Middle frontal gyrus (tissue), 1 donor: Measurements from ENCODE around the gene DGLUCY.
"Not testable (repeated sequence)": the region's sequence is repeated elsewhere in the genome, so short reads cannot be mapped to it uniquely, and the experiment has no call there.

Experiments used
- DNase-seq: peaks from one replicate; pipeline ENCODE4 v3.0.0-alpha.2; 2015; ENCODE audit warnings: low spot score; ENCODE audit errors: extremely low spot score

Gene DGLUCY

GRCh38 chr14:91167380-91167770 lies 53.5 kb downstream of the DGLUCY start:
- DNase-seq, result no peak

GRCh38 chr14:91169951-91170350 lies 56.1 kb downstream of the DGLUCY start:
- DNase-seq, result no peak

GRCh38 chr14:91170504-91171121 lies 56.7 kb downstream of the DGLUCY start:
- DNase-seq, result no peak

GRCh38 chr14:91171291-91171690 lies 57.4 kb downstream of the DGLUCY start:
- DNase-seq, result no peak

GRCh38 chr14:91173221-91173670 lies 59.4 kb downstream of the DGLUCY start:
- DNase-seq, result peak; percentile 57

- DNase-seq, result no peak
Observed at GRCh38 chr14:91173904-91174303, 60.0 kb downstream of the DGLUCY start.

- DNase-seq, result no peak
Observed at GRCh38 chr14:91175291-91176201, 61.7 kb downstream of the DGLUCY start.

- no peak for DNase-seq
Observed at GRCh38 chr14:91177073-91178034, 63.5 kb downstream of the DGLUCY start.

GRCh38 chr14:91180611-91181010 lies 66.7 kb downstream of the DGLUCY start:
- DNase-seq, result no peak

- DNase-seq, result not testable (repeated sequence)
Observed at GRCh38 chr14:91182753-91183152, 68.9 kb downstream of the DGLUCY start.

GRCh38 chr14:91184559-91184958 lies 70.7 kb downstream of the DGLUCY start:
- DNase-seq, result no peak

- no peak for DNase-seq
Observed at GRCh38 chr14:91185721-91186120, 71.8 kb downstream of the DGLUCY start.

- no peak for DNase-seq
Observed at GRCh38 chr14:91186515-91187066, 72.7 kb downstream of the DGLUCY start.

- DNase-seq, result no peak
Observed at GRCh38 chr14:91187271-91187670, 73.4 kb downstream of the DGLUCY start.

GRCh38 chr14:91190853-91191252 lies 77.0 kb downstream of the DGLUCY start:
- DNase-seq, result no peak

- no peak for DNase-seq
Observed at GRCh38 chr14:91193069-91193468, 79.2 kb downstream of the DGLUCY start.

GRCh38 chr14:91195881-91196280 lies 82.0 kb downstream of the DGLUCY start:
- DNase-seq, result no peak

- DNase-seq, result no peak
Observed at GRCh38 chr14:91197631-91198030, 83.8 kb downstream of the DGLUCY start.

GRCh38 chr14:91200802-91201201 lies 86.9 kb downstream of the DGLUCY start:
- not testable (repeated sequence) for DNase-seq

- no peak for DNase-seq
Observed at GRCh38 chr14:91202234-91202974, 88.5 kb downstream of the DGLUCY start.
